NCI-H2029 (cell line): ENCODE data around the gene ENDOV.

Source experiments
- DNase-seq: peaks from one replicate; lab custom pipeline; 2025; lab: John Stamatoyannopoulos, UW

Gene ENDOV

DNA sequence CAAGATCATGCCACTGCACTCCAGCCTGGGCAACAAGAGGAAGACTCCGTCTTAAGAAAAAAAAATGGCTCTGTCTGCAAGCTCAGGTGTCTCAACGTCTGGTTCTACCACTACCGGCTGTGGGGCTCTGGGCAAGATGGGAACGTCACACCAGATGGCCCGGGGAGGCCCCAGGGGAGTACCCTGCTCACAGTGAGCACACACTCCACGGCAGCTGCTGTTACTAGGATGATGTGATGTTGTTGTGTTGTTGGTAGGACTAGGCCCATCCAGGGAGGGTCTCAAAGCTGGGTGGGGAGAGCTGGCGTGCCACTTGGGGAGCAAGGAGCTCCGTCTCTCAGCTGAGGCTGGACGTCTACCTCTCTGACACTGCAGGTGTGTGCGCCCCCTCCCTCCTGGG is 70.9 kb downstream of the ENDOV start:
- no peak for DNase-seq

DNA sequence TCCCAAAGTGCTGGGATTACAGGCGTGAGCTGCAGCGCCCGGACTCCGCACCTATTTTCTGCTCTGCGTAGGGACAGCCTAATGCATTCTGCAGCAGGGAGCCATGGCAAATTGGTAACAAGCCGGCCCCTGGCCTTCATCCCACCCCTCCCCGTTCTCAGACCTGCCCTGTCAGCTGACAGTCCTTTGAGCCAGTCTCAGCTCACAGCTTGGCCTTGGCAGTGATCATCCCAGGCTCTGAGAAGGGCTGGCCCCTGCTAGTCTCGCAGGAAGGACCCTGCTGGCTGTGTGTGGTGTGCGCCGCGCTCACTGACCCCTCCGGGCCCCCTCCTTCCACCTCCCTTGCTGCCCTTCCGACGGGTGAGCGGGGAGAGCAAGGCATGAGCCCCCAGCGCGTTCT is 71.7 kb downstream of the ENDOV start:
- DNase-seq, result no peak

DNA sequence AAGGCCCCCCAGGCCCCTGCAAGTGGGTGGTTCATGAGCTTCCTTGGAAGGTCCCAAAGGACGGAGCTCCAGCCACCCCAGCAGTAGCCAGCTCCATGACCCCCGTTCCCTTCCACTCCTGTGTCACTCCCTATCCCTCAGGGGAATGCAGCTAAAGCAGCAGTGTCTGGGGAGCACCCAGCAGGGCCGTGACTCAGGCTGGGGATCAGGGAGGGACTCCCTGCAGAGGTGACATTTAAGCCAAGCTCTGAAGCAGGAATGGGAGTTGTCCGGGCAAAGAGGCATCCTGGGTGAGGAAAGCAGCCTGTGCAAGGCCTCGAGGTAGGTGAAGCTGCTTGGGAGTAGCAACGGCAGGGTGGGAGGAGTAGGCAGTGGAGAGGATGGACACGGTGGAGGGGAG is 72.5 kb downstream of the ENDOV start:
- DNase-seq, result no peak
